OCI-LY7 (cell line): Measurements from ENCODE around the gene SRCIN1. TPM values are rescaled to one million over a fixed set of nuclear protein-coding genes. Genes with fewer than 3 reads are reported as not detected.

Experiments
- BruUV-seq: library from RNA; stranded (reverse); fragments of 400-500 nt; replicated peaks from 2 replicates; lab custom pipeline; 2021; lab: Mats Ljungman, UMichigan
- CTCF ChIA-PET: fragments of 300-600 bp; sonication (Branson Sonifier 250); formaldehyde crosslinking; loops from one replicate; lab custom pipeline; 2022; ENCODE audit warnings: antibody characterized with exemption; ENCODE audit not compliant: unreplicated experiment; lab: Charles Lee
- POLR2A ChIA-PET: fragments of 300-600 bp; sonication (Branson Sonifier 250); formaldehyde crosslinking; loops from one replicate; lab custom pipeline; 2022; ENCODE audit warnings: antibody characterized with exemption; lab: Charles Lee
- DNase-seq: peaks from one replicate; pipeline ENCODE4 v3.0.0-alpha.2; 2015; ENCODE audit warnings: low spot score
- H2AFZ ChIP-seq: fragments of 200-600 bp; sonication (generic), shearing (Covaris generic); 2 replicates; pipeline ENCODE4 v1.6.1; 2014; ENCODE audit warnings: mild to moderate bottlenecking, antibody characterized with exemption, low read length, moderate library complexity
- H3K27ac ChIP-seq: fragments of 200-600 bp; sonication (generic); 2 replicates; pipeline ENCODE4 v1.5.1; 2014; ENCODE audit warnings: mixed run types, low read depth, mild to moderate bottlenecking, moderate library complexity, low read length, inconsistent platforms; ENCODE audit not compliant: poor library complexity, severe bottlenecking
- H3K36me3 ChIP-seq: fragments of 200-600 bp; sonication (generic); 2 replicates; pipeline ENCODE4 v1.6.1; 2014; ENCODE audit warnings: mild to moderate bottlenecking, antibody characterized with exemption, low read length, moderate library complexity, mixed read lengths; ENCODE audit not compliant: insufficient read depth
- H3K4me1 ChIP-seq: fragments of 200-600 bp; sonication (generic); 2 replicates; pipeline ENCODE4 v1.5.1; 2014; ENCODE audit warnings: mild to moderate bottlenecking, low read length; ENCODE audit not compliant: insufficient read depth, poor library complexity, severe bottlenecking
- H3K4me2 ChIP-seq: fragments of 200-600 bp; sonication (generic); 2 replicates; pipeline ENCODE4 v1.6.1; 2014; ENCODE audit warnings: mild to moderate bottlenecking, low read length
- H3K4me3 ChIP-seq: fragments of 200-600 bp; sonication (generic); 2 replicates; pipeline ENCODE4 v1.5.1; 2014; ENCODE audit warnings: mild to moderate bottlenecking, low read depth, low read length; ENCODE audit not compliant: poor library complexity, severe bottlenecking
- H3K79me2 ChIP-seq: fragments of 200-600 bp; sonication (generic); 2 replicates; pipeline ENCODE4 v1.6.1; 2016; ENCODE audit warnings: low read depth, mild to moderate bottlenecking, low read length, moderate library complexity, mixed read lengths; ENCODE audit not compliant: insufficient read depth
- H3K9me2 ChIP-seq: fragments of 200-600 bp; sonication (generic); 2 replicates; pipeline ENCODE4 v1.6.1; 2016; ENCODE audit warnings: mild to moderate bottlenecking, low read length, mixed read lengths; ENCODE audit not compliant: insufficient read depth
- H3K9me3 ChIP-seq: fragments of 200-600 bp; sonication (generic); 2 replicates; pipeline ENCODE4 v1.6.1; 2014; ENCODE audit warnings: mild to moderate bottlenecking, mixed run types, low read length, mixed read lengths
- H4K20me1 ChIP-seq: fragments of 200-600 bp; sonication (generic); 2 replicates; pipeline ENCODE4 v1.6.1; 2014; ENCODE audit warnings: mild to moderate bottlenecking, antibody characterized with exemption, low read length, moderate library complexity, mixed read lengths; ENCODE audit not compliant: insufficient read depth
- CTCF ChIP-seq: fragments of 200-600 bp; sonication (generic); conservative IDR thresholded peaks from 2 replicates; pipeline ENCODE4 v1.5.1; 2014; ENCODE audit warnings: mild to moderate bottlenecking, antibody characterized with exemption, low read length, moderate library complexity, mixed read lengths
- EZH2phosphoT487 ChIP-seq: fragments of 200-600 bp; sonication (generic); IDR thresholded peaks from 2 replicates; pipeline ENCODE4 v1.6.1; 2018; ENCODE audit warnings: low read depth, borderline replicate concordance, mild to moderate bottlenecking, mixed run types, antibody characterized with exemption, low read length, moderate library complexity, mixed read lengths
- intact Hi-C: fragments of 100-400 bp; cut with micrococcal nuclease; formaldehyde crosslinking; loops from one replicate; pipeline ENCODE4 v1.10.0; 2022; ENCODE audit not compliant: unreplicated experiment
- total RNA-seq, 2 experiments: library from RNA; depleted of rRNA in 1 of 2; stranded (reverse); fragments of >200 nt in 1 of 2; shearing (Covaris generic) in 1 of 2; gene quantifications; 2 replicates each; pipeline ENCODE4 v1.2.3, GENCODE V29; 2014 to 2022

Gene SRCIN1
- total RNA-seq, 2 experiments from 2014 or later: 1.5 to 4.6 TPM

- no peaks in the 10 kb centered on the region for H3K79me2 ChIP-seq
Measured at GRCh38 chr17:38544839-38545209, 60.9 kb downstream of the SRCIN1 start.

DNA sequence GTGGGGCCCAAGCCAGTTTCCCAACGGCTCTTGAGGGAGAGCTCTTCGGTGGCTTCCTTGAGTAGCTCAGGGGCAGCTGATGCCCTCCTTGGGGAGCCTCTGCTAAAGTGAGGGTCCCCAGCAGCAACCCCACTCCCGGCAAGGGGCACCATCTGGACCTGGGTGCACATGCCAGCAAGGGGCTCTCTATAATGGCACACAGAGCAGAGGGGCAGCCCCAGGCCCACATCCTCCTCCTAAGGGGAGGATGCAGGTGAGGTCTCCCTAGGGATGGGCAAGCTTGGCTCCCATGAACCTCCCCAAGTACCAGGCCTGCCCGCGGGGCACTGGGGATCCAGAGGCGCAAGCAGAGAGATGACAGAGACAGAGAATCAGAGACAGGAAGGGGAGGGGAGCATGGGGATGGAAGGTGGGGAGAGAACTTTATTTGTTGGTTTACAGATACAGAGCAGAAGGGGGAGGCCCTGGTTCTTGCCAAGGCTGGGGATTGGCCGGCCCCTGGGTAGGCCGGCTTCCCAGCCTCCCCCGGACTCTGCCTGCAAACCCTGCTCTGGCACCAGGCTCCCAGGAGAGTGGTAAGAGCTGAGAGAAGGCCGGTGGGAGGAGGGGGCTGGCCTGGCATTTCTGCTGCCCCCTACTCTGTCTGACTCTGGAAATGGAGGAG, 61.4 kb downstream of the SRCIN1 start:
- no peak for DNase-seq
- Histone ChIP-seq H4K20me1 (no peaks in the 10 kb centered on the region), H2AFZ (no peak overlapping the region), H3K36me3 (no peaks in the 10 kb centered on the region), H3K4me1 (no peaks in the 10 kb centered on the region), H3K4me3 (no peak overlapping the region), H3K9me3 (no peaks in the 10 kb centered on the region), H3K4me2 (no peak overlapping the region), H3K79me2 (no peaks in the 10 kb centered on the region), H3K27ac (no peak overlapping the region), H3K9me2 (no peaks in the 10 kb centered on the region)
- TF ChIP-seq CTCF (no peak), EZH2phosphoT487 (no peak)
- POLR2A ChIA-PET: no interaction called here
- CTCF ChIA-PET: no interaction called here
- BruUV-seq: no TSS peak
- intact Hi-C loops: no loop called here

More at GRCh38 chr17:38544839-38545209, 60.9 kb downstream of the SRCIN1 start:
- H2AFZ ChIP-seq: no peak overlapping the region
- no peak for TF ChIP-seq CTCF
- no peak for TF ChIP-seq EZH2phosphoT487
- H3K9me3 ChIP-seq: no peaks in the 10 kb centered on the region
- H3K4me2 ChIP-seq: no peak overlapping the region
- no peaks in the 10 kb centered on the region for H3K36me3 ChIP-seq
- no peak overlapping the region for H3K4me3 ChIP-seq
- H3K4me1 ChIP-seq: no peaks in the 10 kb centered on the region
- BruUV-seq: no TSS peak
- no peak for DNase-seq
- intact Hi-C loops: no loop called here
- ChIA-PET CTCF (no interaction called here), POLR2A (no interaction called here)
- no peak overlapping the region for H3K27ac ChIP-seq
- no peaks in the 10 kb centered on the region for H4K20me1 ChIP-seq
- H3K9me2 ChIP-seq: no peaks in the 10 kb centered on the region

DNA sequence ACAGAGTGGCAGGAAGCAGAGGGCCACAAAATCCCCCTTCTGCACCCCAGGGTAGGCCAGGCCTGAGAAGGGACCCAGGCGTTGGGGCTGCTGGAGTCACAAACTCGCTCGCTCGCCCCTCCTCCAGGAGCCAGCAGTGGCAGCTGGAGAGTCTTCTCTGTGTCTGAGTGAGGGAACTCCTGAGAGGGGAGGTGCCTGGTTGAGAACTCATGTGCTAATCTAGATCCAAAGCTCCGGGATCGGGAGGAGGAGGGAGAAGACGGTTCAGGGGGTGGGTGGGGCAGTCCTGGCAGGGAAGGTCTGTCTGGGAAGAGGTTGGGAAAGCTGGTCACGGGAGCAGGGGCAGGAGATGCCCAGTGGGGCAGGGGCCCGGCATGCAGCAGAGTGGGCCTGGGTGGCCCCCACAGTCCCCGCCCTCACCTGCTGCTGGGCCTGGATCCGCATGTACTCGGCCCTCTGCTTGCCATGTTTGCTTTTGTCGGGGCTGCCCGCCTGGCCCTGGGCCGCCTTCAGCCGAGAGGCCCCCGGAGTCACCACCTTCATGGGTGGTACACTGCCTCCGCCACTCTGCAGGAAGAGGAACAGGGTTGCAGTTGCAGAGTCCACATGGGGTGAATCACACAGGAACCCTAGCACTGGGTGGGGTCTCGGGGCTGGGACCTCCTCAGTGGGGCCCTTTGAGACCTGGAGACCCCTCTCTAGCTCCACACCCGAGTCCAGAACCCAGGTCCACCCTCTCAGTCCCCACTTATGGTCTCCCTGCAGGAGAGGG, 62.2 kb downstream of the SRCIN1 start:
- Histone ChIP-seq H3K9me2 (no peaks in the 10 kb centered on the region), H3K4me2 (no peak overlapping the region), H3K9me3 (no peaks in the 10 kb centered on the region), H3K79me2 (no peaks in the 10 kb centered on the region), H4K20me1 (no peaks in the 10 kb centered on the region), H3K36me3 (no peaks in the 10 kb centered on the region), H3K4me3 (no peak overlapping the region), H2AFZ (no peak overlapping the region), H3K27ac (no peak overlapping the region), H3K4me1 (no peaks in the 10 kb centered on the region)
- intact Hi-C loops: no loop called here
- no peak for DNase-seq
- TF ChIP-seq EZH2phosphoT487 (no peak), CTCF (no peak)
- POLR2A ChIA-PET: interaction anchor here (0.7 kb wide), 2 partner anchors 34 to 188 kb away, joined by 3 read pairs; no protein-coding TSS in a partner anchor
- CTCF ChIA-PET: no interaction called here
- no TSS peak for BruUV-seq
